ENCODE results near the gene SLC1A3.

DNA sequence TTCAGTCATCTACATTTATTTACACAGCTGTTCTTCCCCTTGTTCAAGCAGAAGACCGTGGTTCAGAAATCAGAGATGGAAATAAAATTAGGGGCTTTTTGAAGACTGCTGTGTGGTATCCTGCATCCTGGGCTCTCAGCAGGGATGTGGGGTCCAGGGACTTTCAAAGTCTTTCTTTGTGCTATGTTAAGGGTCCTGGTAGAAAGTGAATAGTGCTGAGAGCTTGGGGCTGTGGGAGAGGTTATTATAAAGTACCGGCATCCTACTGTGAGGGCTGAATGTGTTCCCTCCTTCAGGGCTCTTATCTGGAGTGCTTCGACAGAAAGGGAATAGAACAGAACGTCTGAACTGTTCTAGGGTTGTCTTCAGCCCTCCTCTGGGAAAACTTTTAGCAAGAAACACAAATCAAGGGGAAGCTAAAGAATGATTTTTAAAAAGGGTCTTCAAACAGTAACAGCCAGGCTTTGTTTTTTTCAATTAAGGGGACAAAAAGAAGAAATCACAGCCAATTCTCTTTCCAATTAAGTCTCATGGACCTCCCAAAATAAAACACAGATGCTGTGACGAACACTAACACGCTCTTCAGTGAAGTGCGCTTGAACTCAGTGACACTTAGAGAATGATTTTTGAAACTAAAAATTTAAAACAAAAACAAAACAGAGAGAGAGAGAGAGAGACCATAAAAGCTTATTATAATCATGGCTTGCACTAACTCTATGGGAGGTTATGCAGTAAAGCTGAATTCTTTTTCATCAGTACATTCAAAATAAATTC, 15.7 kb upstream of the SLC1A3 start:
- TF ChIP-seq CTCF (IDR thresholded peaks at IDR 0.05) (no peak), EZH2 (IDR thresholded peaks at IDR 0.05; ENCODE audit: borderline replicate concordance, insufficient read depth, low read depth, low read length, poor library complexity, severe bottlenecking) (no peak)

Measured in B cell (primary cell).